Subcutaneous abdominal adipose tissue (tissue), 5 donors: ENCODE measurements around the gene HEPN1.
"Not testable (repeated sequence)": the region's sequence is repeated elsewhere in the genome, so short reads cannot be mapped to it uniquely, and the experiment has no call there.

Source experiments
- H3K27ac ChIP-seq: one replicate; pipeline ENCODE4 v1.7.0; 2013; ENCODE audit warnings: low read depth, mild to moderate bottlenecking, inconsistent platforms, low read length, moderate library complexity
- H3K27me3 ChIP-seq, 5 donors: one replicate each; pipeline ENCODE4 v1.7.0; 2013; ENCODE audit warnings: low read length in 5 of 5, inconsistent platforms in 1 of 5; ENCODE audit not compliant: control insufficient read depth in 5 of 5, insufficient read depth in 4 of 5
- H3K36me3 ChIP-seq, 5 donors: one replicate each; pipeline ENCODE4 v1.7.0; 2013; ENCODE audit warnings: low read length in 5 of 5; ENCODE audit not compliant: control insufficient read depth in 5 of 5, insufficient read depth in 5 of 5
- H3K4me1 ChIP-seq, 5 donors: one replicate each; pipeline ENCODE4 v1.7.0; 2013; ENCODE audit warnings: low read length in 5 of 5, mild to moderate bottlenecking in 3 of 5, moderate library complexity in 1 of 5; ENCODE audit not compliant: control insufficient read depth in 5 of 5, insufficient read depth in 5 of 5
- H3K4me3 ChIP-seq, 5 donors: one replicate each; pipeline ENCODE4 v1.7.0; 2013; ENCODE audit warnings: low read length in 5 of 5, low read depth in 1 of 5
- H3K9ac ChIP-seq, 5 donors: one replicate each; pipeline ENCODE4 v1.7.0; 2013; ENCODE audit warnings: low read length in 5 of 5, mild to moderate bottlenecking in 4 of 5, moderate library complexity in 3 of 5
- H3K9me3 ChIP-seq, 5 donors: one replicate each; pipeline ENCODE4 v1.7.0; 2013; ENCODE audit warnings: low read length in 5 of 5; ENCODE audit not compliant: control insufficient read depth in 5 of 5
- donor health status: healthy.
- donor health status: healthy.
- donor health status: healthy.
- donor health status: healthy.
- donor health status: healthy.

HEPN1 gene

DNA sequence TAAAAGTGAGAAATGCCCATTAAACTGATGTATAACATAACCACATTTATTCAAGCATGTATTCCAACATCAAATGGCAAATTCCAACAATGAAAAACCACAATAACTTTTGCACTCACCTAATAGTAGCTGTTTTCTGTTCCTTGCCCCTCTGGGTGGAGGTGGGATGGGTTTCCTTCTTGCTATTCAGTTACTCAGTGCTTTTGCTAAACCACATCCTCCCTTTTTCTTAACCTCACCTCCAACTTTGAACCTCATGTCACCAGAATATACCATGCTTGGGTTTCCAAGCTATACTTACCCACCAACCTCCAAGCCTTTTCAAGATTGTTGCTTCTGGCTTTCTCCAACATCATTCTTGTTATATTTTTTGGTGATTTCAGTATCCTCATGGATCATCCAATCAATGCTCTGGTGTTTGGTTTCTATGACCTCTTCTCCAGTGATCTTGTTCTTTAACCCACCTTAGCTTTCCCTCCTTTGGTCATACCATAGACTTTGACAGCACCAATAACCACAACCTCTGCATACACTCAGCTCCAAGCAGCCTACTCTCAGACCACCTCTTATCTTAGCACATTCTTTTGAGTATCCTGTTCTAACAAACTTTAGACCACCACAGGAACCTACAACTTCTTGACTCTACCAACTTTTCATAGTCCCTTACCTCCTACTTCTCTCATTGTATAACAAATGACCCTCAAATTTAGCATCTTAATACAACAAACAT lies 31.7 kb downstream of the HEPN1 start:
- H3K27me3 ChIP-seq, result no peaks in the 10 kb centered on the region

DNA sequence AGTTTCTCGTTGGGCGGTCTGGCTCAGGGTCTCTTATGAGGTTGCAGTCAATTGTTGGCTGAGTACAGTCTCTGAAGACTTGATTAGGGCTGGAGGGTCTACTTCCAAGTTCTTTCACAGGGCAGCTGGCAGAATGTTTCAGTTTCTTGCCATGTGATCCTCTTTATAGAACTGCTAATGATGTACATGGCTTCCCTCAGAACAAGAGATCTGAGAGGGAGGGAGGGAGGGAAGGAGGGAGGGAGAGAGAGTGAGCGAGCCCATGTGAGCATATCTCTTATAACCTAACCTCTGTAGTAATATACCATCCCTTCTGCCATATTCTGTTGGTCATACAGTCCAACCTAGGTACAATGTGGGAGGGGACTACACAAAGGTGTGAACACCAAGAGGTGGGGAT lies 32.3 kb downstream of the HEPN1 start:
- H3K4me3 ChIP-seq, result no peak overlapping the region
- H3K36me3 ChIP-seq, result no peaks in the 10 kb centered on the region
- no peaks in the 10 kb centered on the region for H3K27me3 ChIP-seq
- no peak overlapping the region for H3K27ac ChIP-seq
- H3K4me1 ChIP-seq, result peaks cover 3 to 15% (median 14%) of the 10 kb centered on the region in 5 donors
- no peak overlapping the region for H3K9ac ChIP-seq
- H3K9me3 ChIP-seq, result no peaks in the 10 kb centered on the region

More for the DNA sequence above, 31.7 kb downstream of the HEPN1 start:
- H3K36me3 ChIP-seq, result no peaks in the 10 kb centered on the region
- peaks cover 3 to 15% (median 14%) of the 10 kb centered on the region in 5 donors for H3K4me1 ChIP-seq
- no peak overlapping the region for H3K9ac ChIP-seq
- no peak overlapping the region for H3K27ac ChIP-seq
- no peaks in the 10 kb centered on the region for H3K9me3 ChIP-seq
- no peak overlapping the region for H3K4me3 ChIP-seq

DNA sequence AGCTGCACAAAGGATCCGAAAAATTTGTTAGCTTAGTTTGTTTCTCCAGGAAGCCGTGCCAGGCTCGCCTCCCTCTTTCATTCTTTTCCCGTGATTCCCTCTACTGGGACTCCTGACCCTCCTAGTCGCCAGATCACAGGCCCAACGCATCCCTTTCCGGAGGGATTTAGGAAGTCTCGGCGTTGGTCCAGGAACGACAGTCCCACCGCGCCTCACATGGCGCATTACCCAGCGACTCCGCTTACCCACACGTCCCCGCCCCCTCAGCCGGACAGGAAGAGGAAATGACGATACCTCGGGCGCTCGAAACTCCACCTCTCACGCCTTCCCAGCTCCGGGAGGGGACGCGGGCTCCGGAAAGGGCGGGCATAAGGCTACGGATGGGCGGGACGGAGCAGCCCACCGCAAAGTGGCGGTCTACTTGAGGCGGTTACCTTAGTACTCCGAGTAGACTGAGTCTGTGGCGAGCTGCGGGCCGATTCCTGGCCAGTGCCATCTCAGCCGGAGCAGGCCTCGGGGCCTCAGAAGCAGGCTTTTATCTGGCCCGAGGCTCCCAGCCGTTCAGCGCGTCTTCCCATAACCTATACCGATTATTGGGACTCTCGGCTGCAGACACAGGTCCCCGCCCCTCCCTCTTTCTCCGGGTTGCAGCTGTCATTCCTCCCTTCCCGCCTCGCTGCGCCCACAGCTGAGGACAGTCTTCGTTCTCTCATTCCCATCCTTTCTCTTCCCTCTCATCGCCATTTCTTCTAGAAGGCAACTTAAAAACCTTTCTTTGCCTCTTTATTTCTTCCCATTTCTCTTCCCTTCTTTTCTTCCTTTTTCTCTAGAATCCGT lies 34.9 kb downstream of the HEPN1 start, which contains the start of gene CCDC15:
CCDC15 (plus strand) TSS at position 450 of the 837 bp plus-strand sequence. CDS start 531 bp downstream, outside the sequence.
- no peaks in the 10 kb centered on the region for H3K9me3 ChIP-seq
- H3K4me3 ChIP-seq, result peak within 1 kb of the TSS; percentile 84 to 93 (median 90)
- no peaks in the 10 kb centered on the region for H3K36me3 ChIP-seq
- H3K27ac ChIP-seq, result peak within 1 kb of the TSS; percentile 85
- H3K9ac ChIP-seq, result peak within 1 kb of the TSS; percentile 63 to 83 (median 76)
- peaks cover 3 to 15% (median 14%) of the 10 kb centered on the region in 5 donors for H3K4me1 ChIP-seq
- H3K27me3 ChIP-seq, result no peaks in the 10 kb centered on the region

DNA sequence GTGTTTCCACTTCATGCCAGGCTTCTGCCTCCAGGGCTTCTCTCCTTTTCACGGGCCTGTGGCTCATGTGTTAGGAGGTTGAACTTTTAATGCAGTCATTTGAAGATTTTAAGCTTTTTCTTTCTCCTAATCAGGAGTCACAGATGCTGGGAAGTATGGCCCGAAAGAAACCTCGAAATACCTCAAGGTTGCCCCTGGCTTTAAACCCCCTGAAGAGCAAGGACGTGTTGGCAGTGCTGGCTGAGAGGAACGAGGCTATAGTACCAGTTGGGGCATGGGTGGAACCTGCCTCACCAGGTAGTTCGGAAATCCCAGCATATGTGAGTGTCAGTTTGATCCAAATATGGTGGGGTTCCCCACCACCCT lies 35.5 kb downstream of the HEPN1 start:
- Histone ChIP-seq H3K4me3 (peak overlapping the region; percentile 84 to 93 (median 90)), H3K27ac (peak overlapping the region; percentile 85), H3K36me3 (no peaks in the 10 kb centered on the region), H3K9me3 (no peaks in the 10 kb centered on the region), H3K4me1 (peaks cover 3 to 15% (median 14%) of the 10 kb centered on the region in 5 donors), H3K27me3 (no peaks in the 10 kb centered on the region), H3K9ac (peak overlapping the region in 4 of 5 donors; percentile 70 to 83 (median 80))

DNA sequence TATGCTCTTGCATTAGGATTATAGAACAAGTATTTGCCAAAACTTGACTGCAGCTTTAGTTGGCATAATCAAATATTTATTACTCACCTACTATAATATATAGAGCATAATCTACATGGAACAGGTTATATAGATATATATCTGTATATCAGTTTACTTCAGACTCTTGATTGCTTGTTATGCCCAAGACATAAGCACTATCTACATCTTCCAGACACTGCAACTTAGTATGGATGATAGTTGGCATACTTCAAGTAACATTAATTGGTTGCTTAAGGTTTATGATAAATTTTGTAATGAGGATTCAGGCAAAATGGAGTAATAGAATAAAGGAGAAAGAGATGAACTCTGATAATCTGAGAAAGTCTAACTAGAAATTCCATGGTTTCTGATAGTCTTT lies 36.0 kb downstream of the HEPN1 start:
- Histone ChIP-seq H3K9me3 (no peaks in the 10 kb centered on the region), H3K36me3 (no peaks in the 10 kb centered on the region), H3K27me3 (no peaks in the 10 kb centered on the region), H3K4me3 (peak overlapping the region in 1 of 5 donors; percentile 90), H3K9ac (no peak overlapping the region), H3K27ac (no peak overlapping the region), H3K4me1 (peaks cover 3 to 15% (median 14%) of the 10 kb centered on the region in 5 donors)

DNA sequence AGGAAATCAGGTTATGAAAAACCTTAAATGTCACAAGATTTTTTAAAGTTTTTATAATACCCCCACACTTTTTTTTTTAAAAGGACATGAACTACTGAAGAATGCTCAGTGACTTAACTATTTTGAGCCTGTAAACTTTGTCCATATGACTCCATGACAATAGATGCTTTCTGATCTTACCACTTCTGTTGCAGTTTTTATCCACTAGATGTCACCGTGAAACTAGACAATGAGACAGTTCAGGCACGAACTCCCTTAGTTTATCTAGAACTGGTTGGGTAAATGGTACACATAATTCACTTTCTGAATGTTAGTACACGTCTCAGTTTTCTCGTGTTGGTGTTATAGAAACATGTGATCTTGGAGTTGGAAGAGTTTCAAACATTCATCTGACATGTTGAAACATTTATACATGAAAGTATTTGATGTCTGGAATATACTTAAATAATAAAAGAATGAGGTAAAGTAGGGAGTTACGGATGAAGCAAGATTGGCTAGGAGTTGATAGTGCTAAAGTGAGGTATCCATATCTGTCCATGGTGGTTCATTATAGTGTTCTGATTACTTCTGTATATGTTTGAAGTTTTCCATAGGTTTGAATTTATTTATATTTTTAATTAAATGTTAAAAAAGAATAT lies 43.0 kb downstream of the HEPN1 start:
- Histone ChIP-seq H3K27ac (no peak overlapping the region), H3K36me3 (no peaks in the 10 kb centered on the region), H3K4me3 (no peak overlapping the region), H3K27me3 (no peaks in the 10 kb centered on the region), H3K9me3 (no peaks in the 10 kb centered on the region), H3K9ac (no peak overlapping the region), H3K4me1 (no peaks in the 10 kb centered on the region)

DNA sequence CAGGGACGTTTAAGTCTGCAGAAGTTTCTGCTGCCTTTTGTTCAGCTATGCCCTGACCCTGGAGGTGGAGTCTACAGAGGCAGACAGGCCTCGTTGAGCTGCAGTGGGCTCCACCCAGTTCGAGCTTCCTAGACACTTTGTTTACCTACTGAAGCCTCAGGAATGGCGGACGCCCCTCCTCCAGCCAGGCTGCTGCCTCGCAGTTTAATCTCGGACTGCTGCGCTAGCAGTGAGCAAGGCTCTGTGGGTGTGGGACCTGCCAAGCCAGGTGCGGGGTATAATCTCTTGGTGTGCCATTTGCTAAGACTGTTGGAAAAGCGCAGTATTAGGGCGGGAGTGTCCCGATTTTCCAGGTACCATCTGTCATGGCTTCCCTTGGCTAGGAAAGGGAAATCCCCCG lies 49.1 kb downstream of the HEPN1 start:
- H3K4me3 ChIP-seq, H3K36me3 ChIP-seq, H3K9ac ChIP-seq, H3K4me1 ChIP-seq, H3K9me3 ChIP-seq, H3K27me3 ChIP-seq, H3K27ac ChIP-seq: not testable (repeated sequence)
